Raji (cell line): ENCODE data around the gene EEF2K.
A peak's percentile ranks its signal among the peaks of the same experiment; 100 is the strongest.

Source experiments
- POLR2A ChIP-seq: IDR thresholded peaks from 2 replicates; pipeline ENCODE4 v1.6.1; 2011; ENCODE audit warnings: low read depth, low read length, control low read depth; ENCODE audit not compliant: insufficient read depth

Gene EEF2K

GRCh38 chr16:22291020-22291419 is 84.9 kb downstream of the EEF2K start:
- no peak for TF ChIP-seq POLR2A

GRCh38 chr16:22291860-22292318 is 85.8 kb downstream of the EEF2K start:
- no peak for TF ChIP-seq POLR2A

- TF ChIP-seq POLR2A: no peak
Measured at GRCh38 chr16:22292320-22292719, 86.2 kb downstream of the EEF2K start.

GRCh38 chr16:22293137-22294106 is 87.3 kb downstream of the EEF2K start:
- no peak for TF ChIP-seq POLR2A

GRCh38 chr16:22296225-22297113 is 90.4 kb downstream of the EEF2K start:
- TF ChIP-seq POLR2A: no peak

GRCh38 chr16:22297114-22297870 is 91.2 kb downstream of the EEF2K start, which contains the start of gene POLR3E:
Gene POLR3E, plus strand, starts transcription at chr16:22297409. Its CDS starts 5,560 bp downstream, at chr16:22302969.
- peak; percentile 70 for TF ChIP-seq POLR2A

GRCh38 chr16:22297871-22298733 is 92.0 kb downstream of the EEF2K start:
- no peak for TF ChIP-seq POLR2A

- TF ChIP-seq POLR2A: no peak
Measured at GRCh38 chr16:22299036-22299435, 93.0 kb downstream of the EEF2K start.

GRCh38 chr16:22300427-22301071 is 94.5 kb downstream of the EEF2K start:
- no peak for TF ChIP-seq POLR2A

- no peak for TF ChIP-seq POLR2A
Measured at GRCh38 chr16:22302776-22303363, 96.8 kb downstream of the EEF2K start.

GRCh38 chr16:22304411-22304810 is 98.3 kb downstream of the EEF2K start:
- TF ChIP-seq POLR2A: no peak

- TF ChIP-seq POLR2A: no peak
Measured at GRCh38 chr16:22306788-22307187, 100.7 kb downstream of the EEF2K start.

GRCh38 chr16:22307838-22308237 is 101.8 kb downstream of the EEF2K start:
- no peak for TF ChIP-seq POLR2A
